SH-SY5Y (cell line): ENCODE measurements around the gene BCAN.

Experiments
- GATA2 ChIP-seq: IDR thresholded peaks from 2 replicates; pipeline ENCODE4 v1.6.1; 2011; ENCODE audit warnings: mild to moderate bottlenecking, low read depth, low read length
- GATA3 ChIP-seq: IDR thresholded peaks from 2 replicates; pipeline ENCODE4 v1.6.1; 2011; ENCODE audit warnings: low read depth, mild to moderate bottlenecking, low read length, moderate library complexity

DNA sequence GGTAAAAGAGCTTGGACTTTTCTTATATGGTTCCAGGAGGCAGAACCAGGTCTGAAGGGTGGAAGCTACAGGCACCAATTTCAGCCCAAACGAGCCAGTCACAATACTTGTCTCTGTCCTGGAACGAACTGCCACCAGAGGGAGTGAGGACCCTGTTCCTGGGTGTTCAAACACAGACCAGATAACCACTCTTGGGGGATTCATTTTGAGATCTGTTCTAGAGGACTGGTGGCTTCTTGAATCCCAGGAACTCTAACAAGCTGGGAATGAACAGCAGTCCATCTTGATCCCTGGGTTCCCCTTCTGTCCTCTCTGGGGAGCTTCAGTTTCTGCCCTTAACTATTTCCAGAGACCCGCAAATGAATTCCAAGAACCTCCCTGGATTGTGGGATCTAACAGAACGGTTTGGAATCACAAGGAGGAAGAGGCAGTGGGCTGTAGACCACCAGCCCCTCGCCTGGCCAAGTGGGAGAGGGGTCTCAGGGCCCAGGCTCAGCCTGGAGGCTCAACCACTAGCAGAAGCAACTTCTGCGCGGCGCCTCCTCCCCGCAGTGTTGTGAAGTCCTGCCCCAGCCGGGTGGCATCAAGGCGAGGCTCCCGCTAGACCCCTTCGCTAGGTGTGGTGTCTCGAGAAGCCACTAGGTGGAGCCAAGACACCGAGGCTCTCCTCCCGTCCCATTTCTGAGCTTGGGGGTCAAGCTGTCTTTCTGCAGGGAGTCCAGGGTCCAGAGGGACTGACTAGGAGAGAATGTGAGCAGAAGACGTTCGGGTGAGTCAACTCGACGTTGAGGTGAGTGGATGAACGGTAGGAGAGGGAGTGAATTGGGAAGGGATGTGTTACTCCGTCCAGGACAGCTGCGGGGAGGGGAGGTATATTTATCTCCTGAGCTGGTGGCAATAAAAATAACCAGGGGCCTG lies 47.4 kb downstream of the BCAN start:
- TF ChIP-seq GATA3 (no peak), GATA2 (no peak)
